HCT116 (cell line): ENCODE data around the gene DHRS13. TPM values are rescaled to one million over a fixed set of nuclear protein-coding genes. Genes with fewer than 3 reads are reported as not detected.
"Not testable (repeated sequence)": the region's sequence is repeated elsewhere in the genome, so short reads cannot be mapped to it uniquely, and the experiment has no call there.

Experiments used
- ATAC-seq: fragments of 200-7000 bp; cut with Tn5 transposase; 2 replicates; pipeline ENCODE4 v1.9.1; 2020; ENCODE audit warnings: mild to moderate bottlenecking, moderate library complexity
- BruUV-seq: library from RNA; stranded (reverse); fragments of 400-500 nt; replicated peaks from 2 replicates; lab custom pipeline; 2021; lab: Mats Ljungman, UMichigan
- CTCF ChIA-PET: fragments of 300-600 bp; sonication (Branson Sonifier 250); formaldehyde crosslinking; loops from one replicate; lab custom pipeline; 2021; ENCODE audit warnings: antibody characterized with exemption; lab: Charles Lee
- POLR2A ChIA-PET: fragments of 300-600, 350-600 bp; sonication (Branson Sonifier 250); formaldehyde crosslinking; loops from one replicate; lab custom pipeline; 2021; ENCODE audit warnings: antibody characterized with exemption; lab: Charles Lee
- RAD21 ChIA-PET, 2 experiments: fragments of 300-600 bp; sonication (Branson Sonifier 250); formaldehyde crosslinking; loops; one replicate each; lab custom pipeline; 2023; ENCODE audit warnings: low total read pairs in 2 of 2; ENCODE audit not compliant: uncharacterized antibody in 2 of 2, unreplicated experiment in 2 of 2, low non-redundant PET in 1 of 2; lab: Charles Lee
- DNase-seq: peaks from one replicate; pipeline ENCODE4 v3.0.0-alpha.2; 2010; ENCODE audit warnings: low read depth, low spot score
- H2AFZ ChIP-seq: fragments of 200-600 bp; shearing (Covaris generic), sonication (generic); 2 replicates; pipeline ENCODE4 v1.6.1; 2017; ENCODE audit warnings: low read depth, mixed run types, mixed read lengths, antibody characterized with exemption, low read length; ENCODE audit not compliant: poor library complexity, severe bottlenecking
- H3K27ac ChIP-seq: 2 replicates; pipeline ENCODE4 v1.5.1; 2012; ENCODE audit warnings: low read depth, low read length
- H3K27me3 ChIP-seq: fragments of 200-600 bp; sonication (generic); 2 replicates; pipeline ENCODE4 v1.6.1; 2016; ENCODE audit warnings: mixed run types, low read length, mixed read lengths; ENCODE audit not compliant: insufficient read depth
- H3K36me3 ChIP-seq, 2 experiments: fragments of 200-500 bp in 1 of 2; fragments of 200-600 bp in 1 of 2; sonication (Bioruptor generic) in 1 of 2; sonication (generic) in 1 of 2; 2 replicates each; pipeline versions ENCODE4 v1.5.1 to v1.6.1; 2014 to 2016; ENCODE audit warnings: low read length in 2 of 2, inconsistent platforms in 1 of 2, mixed read lengths in 1 of 2, mixed run types in 1 of 2; ENCODE audit not compliant: insufficient read depth in 2 of 2, control insufficient read depth in 1 of 2
- H3K4me1 ChIP-seq, 2 experiments: fragments of 200-600 bp in 1 of 2; sonication (generic) in 1 of 2; 2 replicates each; pipeline versions ENCODE4 v1.5.1 to v1.6.1; 2012 to 2017; ENCODE audit warnings: low read length in 2 of 2, inconsistent platforms in 1 of 2, mild to moderate bottlenecking in 1 of 2, mixed read lengths in 1 of 2, mixed run types in 1 of 2, moderate library complexity in 1 of 2; ENCODE audit not compliant: insufficient read depth in 2 of 2, control insufficient read depth in 1 of 2
- H3K4me2 ChIP-seq: fragments of 200-600 bp; sonication (generic); 2 replicates; pipeline ENCODE4 v1.6.1; 2017; ENCODE audit warnings: mixed run types, low read length, mixed read lengths
- H3K4me3 ChIP-seq, 2 experiments: fragments of 200-600 bp in 1 of 2; sonication (generic) in 1 of 2; replicated peaks in 1 of 2; 2 replicates each; pipeline ENCODE4 v1.5.1; 2011 to 2016; ENCODE audit warnings: low read length in 2 of 2, control low read depth in 1 of 2, low read depth in 1 of 2, mild to moderate bottlenecking in 1 of 2, mixed read lengths in 1 of 2, mixed run types in 1 of 2
- H3K79me2 ChIP-seq: fragments of 200-600 bp; sonication (generic); 2 replicates; pipeline ENCODE4 v1.6.1; 2017; ENCODE audit warnings: mild to moderate bottlenecking, mixed run types, low read length, moderate library complexity, mixed read lengths; ENCODE audit not compliant: insufficient read depth
- H3K9ac ChIP-seq: fragments of 200-600 bp; sonication (generic); 2 replicates; pipeline ENCODE4 v1.6.1; 2016; ENCODE audit warnings: low read length, mixed read lengths
- H3K9me2 ChIP-seq: fragments of 200-600 bp; sonication (generic), shearing (Covaris generic); 2 replicates; pipeline ENCODE4 v1.6.1; 2017; ENCODE audit warnings: mixed run types, mild to moderate bottlenecking, moderate library complexity; ENCODE audit not compliant: insufficient read depth
- H3K9me3 ChIP-seq, 2 experiments: fragments of 200-500 bp in 1 of 2; fragments of 200-600 bp in 1 of 2; sonication (Bioruptor generic) in 1 of 2; sonication (generic) in 1 of 2; 2 replicates each; pipeline ENCODE4 v1.6.1; 2014 to 2017; ENCODE audit warnings: low read length in 2 of 2, mixed read lengths in 2 of 2, inconsistent platforms in 1 of 2, low read depth in 1 of 2, mild to moderate bottlenecking in 1 of 2, mixed run types in 1 of 2, moderate library complexity in 1 of 2; ENCODE audit not compliant: control insufficient read depth in 1 of 2, insufficient read depth in 1 of 2
- H4K20me1 ChIP-seq: fragments of 200-600 bp; sonication (generic), shearing (Covaris generic); 2 replicates; pipeline ENCODE4 v1.6.1; 2017; ENCODE audit warnings: mixed run types, mild to moderate bottlenecking, moderate library complexity; ENCODE audit not compliant: insufficient read depth
- ELF1 ChIP-seq: IDR thresholded peaks from 2 replicates; pipeline ENCODE4 v1.6.1; 2012; ENCODE audit warnings: low read depth, borderline replicate concordance
- JUND ChIP-seq: IDR thresholded peaks from 2 replicates; pipeline ENCODE4 v1.6.1; 2012
- MAX ChIP-seq: IDR thresholded peaks from 2 replicates; pipeline ENCODE4 v1.6.1; 2012
- REST ChIP-seq: IDR thresholded peaks from 2 replicates; pipeline ENCODE4 v1.6.1; 2012; ENCODE audit warnings: low read depth
- TCF7L2 ChIP-seq: IDR thresholded peaks from 2 replicates; pipeline ENCODE4 v1.7.0; 2011; ENCODE audit warnings: borderline replicate concordance, inconsistent platforms; ENCODE audit not compliant: insufficient read depth, insufficient read length; ENCODE audit errors: extremely low read depth
- ZFX ChIP-seq: fragments of 450-650 bp; IDR thresholded peaks from 2 replicates; pipeline ENCODE4 v1.6.1; 2017
- ZNF274 ChIP-seq: fragments of 200-500 bp; sonication (Bioruptor generic); IDR thresholded peaks from 2 replicates; pipeline ENCODE4 v1.6.1; 2014; ENCODE audit warnings: mild to moderate bottlenecking, low read depth, low read length, inconsistent platforms
- intact Hi-C: fragments of 100-400 bp; cut with micrococcal nuclease; formaldehyde crosslinking; loops from 2 replicates; pipeline ENCODE4 v1.10.0; 2022
- total RNA-seq: library from RNA; stranded (reverse); gene quantifications from one replicate; pipeline ENCODE4 v1.2.1, GENCODE V29; 2021; ENCODE audit not compliant: unreplicated experiment

Gene DHRS13
- total RNA-seq, 1 experiment from 2014 or later: 13.5 TPM

GRCh38 chr17:28895794-28896447 lies 7.0 kb downstream of the DHRS13 start:
- DNase-seq: no peak
- H3K9ac ChIP-seq: peak overlapping the region; percentile 86

GRCh38 chr17:28893248-28894183 lies 9.4 kb downstream of the DHRS13 start:
- RAD21 ChIA-PET, POLR2A ChIA-PET, intact Hi-C loops: not testable (repeated sequence)

More at GRCh38 chr17:28895794-28896447, 7.0 kb downstream of the DHRS13 start:
- no TSS peak for BruUV-seq
- ATAC-seq: no peak
- Histone ChIP-seq H3K4me2 (peak overlapping the region; percentile 89), H3K36me3 (0 out of 4 replicates have a peak, but pooled peaks cover 0 to 6% of the 10 kb centered on the region in 2 experiments), H3K9me2 (no peaks in the 10 kb centered on the region), H3K9me3 (no peaks in the 10 kb centered on the region), H3K27me3 (no peaks in the 10 kb centered on the region), H3K4me1 (peaks cover 22 to 32% of the 10 kb centered on the region in 2 experiments; a peak in 3 of 4 replicates), H3K79me2 (peaks cover 25% of the 10 kb centered on the region), H2AFZ (no peak overlapping the region), H3K4me3 (peak overlapping the region; percentile 83 to 96)
- intact Hi-C loops: no loop called here
- POLR2A ChIA-PET: interaction anchor here (1.6 kb wide), 1 partner anchor 168 kb away, joined by 7 read pairs; no protein-coding TSS in a partner anchor
- no peak for TF ChIP-seq REST
- no peak for TF ChIP-seq ZFX
- TF ChIP-seq TCF7L2: no peak
- no peak for TF ChIP-seq JUND
- TF ChIP-seq ZNF274: no peak
- no peak for TF ChIP-seq MAX
- TF ChIP-seq ELF1: no peak
- TF ChIP-seq, all 23 proteins: peak for 0
- Histone ChIP-seq H4K20me1 (no peaks in the 10 kb centered on the region), H3K27ac (peak overlapping the region; percentile 97)
- RAD21 ChIA-PET: no interaction called here
- CTCF ChIA-PET: interaction anchor here (0.9 to 1.8 kb wide), 2 partner anchors 132 to 170 kb away, joined by 6 to 8 read pairs; partner anchors contain the start of gene TLCD1

More at GRCh38 chr17:28893248-28894183, 9.4 kb downstream of the DHRS13 start:
- peaks cover 22 to 31% of the 10 kb centered on the region in 2 experiments; a peak in 3 of 4 replicates for H3K4me1 ChIP-seq
- not testable (repeated sequence) for H3K9ac ChIP-seq, H3K36me3 ChIP-seq, H3K4me2 ChIP-seq, H4K20me1 ChIP-seq, H3K27me3 ChIP-seq, H3K9me2 ChIP-seq, ATAC-seq, H2AFZ ChIP-seq, DNase-seq, H3K4me3 ChIP-seq, H3K9me3 ChIP-seq, BruUV-seq, H3K27ac ChIP-seq
- CTCF ChIA-PET: interaction anchor here (0.6 to 1.2 kb wide), 2 partner anchors 14 to 143 kb away, joined by 3 to 6 read pairs; no protein-coding TSS in a partner anchor
- peaks cover 25% of the 10 kb centered on the region for H3K79me2 ChIP-seq
